GM23248 (cell line): ENCODE measurements around the gene UQCRQ.
"Not testable (repeated sequence)": the region's sequence is repeated elsewhere in the genome, so short reads cannot be mapped to it uniquely, and the experiment has no call there.

ENCODE experiments used
- EZH2 ChIP-seq: fragments of 200-600 bp; sonication (generic); IDR thresholded peaks from 2 replicates; pipeline ENCODE4 v1.6.1; 2018; ENCODE audit warnings: antibody characterized with exemption, mild to moderate bottlenecking; ENCODE audit not compliant: insufficient read depth, poor library complexity, severe bottlenecking
- EZH2phosphoT487 ChIP-seq: fragments of 200-600 bp; sonication (generic); IDR thresholded peaks from 2 replicates; pipeline ENCODE4 v1.6.1; 2018; ENCODE audit warnings: antibody characterized with exemption, moderate library complexity, mild to moderate bottlenecking, low read depth; ENCODE audit not compliant: insufficient read depth

DNA sequence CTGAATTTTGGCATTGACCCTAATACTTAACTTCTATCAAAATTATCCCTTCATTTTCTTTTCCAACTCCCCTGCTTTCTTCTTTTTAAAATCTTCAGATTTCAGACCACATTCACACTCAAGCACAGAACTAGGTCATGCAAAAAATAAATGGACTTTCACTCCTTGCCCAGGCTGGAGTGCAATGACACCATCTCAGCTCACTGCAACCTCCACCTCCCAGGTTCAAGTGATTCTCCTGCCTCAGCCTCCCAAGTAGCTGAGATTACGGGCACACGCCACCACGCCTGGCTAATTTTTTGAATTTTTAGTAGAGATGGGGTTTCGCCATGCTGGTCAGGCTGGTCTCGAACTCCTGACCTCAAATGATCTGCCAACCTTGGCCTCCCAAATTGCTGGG is 11.4 kb upstream of the UQCRQ start:
- not testable (repeated sequence) for TF ChIP-seq EZH2, EZH2phosphoT487
